ENCODE data around the gene EGFR.

The EGFR gene

DNA sequence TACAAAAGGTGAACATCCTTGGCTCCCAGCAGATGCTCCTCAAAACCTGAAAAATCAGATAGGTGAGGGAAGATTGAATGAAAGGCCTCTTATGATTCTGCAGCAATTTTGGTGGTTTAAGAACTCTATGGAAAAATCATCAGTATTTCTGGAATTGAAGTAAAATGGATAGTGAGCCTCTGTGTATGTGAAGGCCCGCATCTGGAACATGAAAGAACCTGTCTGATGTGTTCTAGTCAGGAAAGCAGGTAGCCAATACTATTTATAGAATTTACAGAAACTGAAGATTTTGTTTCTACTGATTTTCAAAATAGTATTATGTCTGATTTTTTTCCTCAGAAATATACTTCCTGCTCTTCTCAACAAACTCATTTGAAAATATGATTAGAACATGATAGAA is 37.3 kb downstream of the EGFR start:
- no peaks in the 10 kb centered on the region for H4K20me1 ChIP-seq (ENCODE audit: insufficient read depth, low read length)
- H3K4me3 ChIP-seq (ENCODE audit: low read length), result no peak overlapping the region
- no peak overlapping the region for H3K4me2 ChIP-seq (ENCODE audit: low read length)
- H3K36me3 ChIP-seq (replicated peaks; ENCODE audit: low read depth, low read length), result no peaks in the 10 kb centered on the region
- H3K27ac ChIP-seq (ENCODE audit: low read length), result no peak overlapping the region
- H2AFZ ChIP-seq (ENCODE audit: low read depth, low read length), result no peak overlapping the region
- H3K4me1 ChIP-seq (ENCODE audit: low read length), result peaks cover 38% of the 10 kb centered on the region
- H3K27me3 ChIP-seq (ENCODE audit: low read depth, low read length), result peaks cover 9% of the 10 kb centered on the region; the same call in 1 of the 2 replicates
- H3K9me3 ChIP-seq (ENCODE audit: insufficient read depth, low read length), result no peaks in the 10 kb centered on the region
- TF ChIP-seq CTCF (IDR thresholded peaks at IDR 0.05; ENCODE audit: low read depth, low read length), result no peak
- no peak for TF ChIP-seq EZH2phosphoT487 (IDR thresholded peaks at IDR 0.05; ENCODE audit: low read depth)
- no peaks in the 10 kb centered on the region for H3K79me2 ChIP-seq (ENCODE audit: low read length)
- H3K9ac ChIP-seq (ENCODE audit: low read length), result no peak overlapping the region

DNA sequence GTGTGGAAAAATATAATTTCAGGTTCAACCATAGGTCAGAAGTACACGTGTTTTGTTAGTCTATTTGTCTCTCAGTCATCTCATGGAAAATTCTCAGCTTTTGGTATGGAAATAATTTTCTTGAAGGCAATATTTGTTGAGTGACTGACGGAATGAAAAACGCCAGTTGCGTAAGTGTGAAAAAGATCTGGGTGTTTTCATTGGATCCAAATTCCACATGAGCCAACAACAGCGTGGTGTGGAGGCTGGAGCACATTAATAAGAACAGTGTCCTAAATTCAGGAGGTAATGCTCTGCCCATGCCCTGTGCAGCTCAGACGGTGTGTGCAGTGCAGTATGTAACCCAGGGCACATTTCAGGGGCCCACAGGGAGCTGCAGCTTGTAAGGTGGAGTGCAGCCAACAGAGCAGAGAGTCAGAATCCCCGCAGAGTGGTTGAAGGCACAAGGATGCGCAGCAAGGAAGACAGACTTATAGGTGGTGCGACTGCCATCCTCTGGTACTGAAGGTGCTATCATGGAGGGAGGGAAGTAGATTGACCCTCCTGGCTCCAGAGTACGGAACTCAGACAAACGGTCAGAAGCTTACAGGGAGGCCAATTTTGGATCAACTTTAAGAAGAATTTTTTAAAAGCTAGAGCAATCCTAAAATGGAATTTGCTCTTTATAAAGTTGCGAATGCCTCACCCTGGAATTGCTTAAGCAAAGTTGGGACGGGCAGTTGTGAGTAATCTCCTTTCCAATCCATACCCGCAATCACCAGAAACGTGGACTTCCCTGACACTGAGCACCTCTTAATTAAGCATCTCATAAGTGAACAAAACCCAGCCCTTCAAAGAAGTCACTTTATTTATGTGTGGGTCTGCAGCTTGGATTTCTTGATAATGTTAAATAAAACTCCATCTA is 38.0 kb downstream of the EGFR start:
- no peak for TF ChIP-seq CTCF (IDR thresholded peaks at IDR 0.05; ENCODE audit: low read depth, low read length)
- no peak for TF ChIP-seq EZH2phosphoT487 (IDR thresholded peaks at IDR 0.05; ENCODE audit: low read depth)
- Histone ChIP-seq H3K4me3 (ENCODE audit: low read length) (no peak overlapping the region), H3K27ac (ENCODE audit: low read length) (no peak overlapping the region), H3K27me3 (ENCODE audit: low read depth, low read length) (peaks cover 10% of the 10 kb centered on the region; the same call in 1 of the 2 replicates), H2AFZ (ENCODE audit: low read depth, low read length) (no peak overlapping the region), H3K79me2 (ENCODE audit: low read length) (no peaks in the 10 kb centered on the region), H3K4me2 (ENCODE audit: low read length) (no peak overlapping the region), H4K20me1 (ENCODE audit: insufficient read depth, low read length) (no peaks in the 10 kb centered on the region), H3K36me3 (replicated peaks; ENCODE audit: low read depth, low read length) (no peaks in the 10 kb centered on the region), H3K9ac (ENCODE audit: low read length) (no peak overlapping the region), H3K4me1 (ENCODE audit: low read length) (peaks cover 31% of the 10 kb centered on the region), H3K9me3 (ENCODE audit: insufficient read depth, low read length) (no peaks in the 10 kb centered on the region)

GRCh38 chr7:55058314-55058713 is 39.5 kb downstream of the EGFR start:
- Histone ChIP-seq H3K4me1 (ENCODE audit: low read length) (peaks cover 16% of the 10 kb centered on the region), H3K4me3 (ENCODE audit: low read length) (no peak overlapping the region), H2AFZ (ENCODE audit: low read depth, low read length) (no peak overlapping the region), H3K9ac (ENCODE audit: low read length) (no peak overlapping the region), H3K27me3 (ENCODE audit: low read depth, low read length) (peaks cover 8% of the 10 kb centered on the region), H3K9me3 (ENCODE audit: insufficient read depth, low read length) (no peaks in the 10 kb centered on the region), H4K20me1 (ENCODE audit: insufficient read depth, low read length) (no peaks in the 10 kb centered on the region), H3K79me2 (ENCODE audit: low read length) (no peaks in the 10 kb centered on the region), H3K27ac (ENCODE audit: low read length) (no peak overlapping the region), H3K36me3 (replicated peaks; ENCODE audit: low read depth, low read length) (no peaks in the 10 kb centered on the region), H3K4me2 (ENCODE audit: low read length) (no peak overlapping the region)
- TF ChIP-seq CTCF (IDR thresholded peaks at IDR 0.05; ENCODE audit: low read depth, low read length) (no peak), EZH2phosphoT487 (IDR thresholded peaks at IDR 0.05; ENCODE audit: low read depth) (no peak)

- Histone ChIP-seq H3K79me2 (ENCODE audit: low read length) (no peaks in the 10 kb centered on the region), H3K4me1 (ENCODE audit: low read length) (peaks cover 11% of the 10 kb centered on the region), H4K20me1 (ENCODE audit: insufficient read depth, low read length) (no peaks in the 10 kb centered on the region), H3K4me2 (ENCODE audit: low read length) (no peak overlapping the region), H3K27me3 (ENCODE audit: low read depth, low read length) (peaks cover 11% of the 10 kb centered on the region), H3K4me3 (ENCODE audit: low read length) (no peak overlapping the region), H3K9ac (ENCODE audit: low read length) (no peak overlapping the region), H3K27ac (ENCODE audit: low read length) (no peak overlapping the region), H3K36me3 (replicated peaks; ENCODE audit: low read depth, low read length) (no peaks in the 10 kb centered on the region), H3K9me3 (ENCODE audit: insufficient read depth, low read length) (no peaks in the 10 kb centered on the region), H2AFZ (ENCODE audit: low read depth, low read length) (no peak overlapping the region)
- TF ChIP-seq EZH2phosphoT487 (IDR thresholded peaks at IDR 0.05; ENCODE audit: low read depth) (no peak), CTCF (IDR thresholded peaks at IDR 0.05; ENCODE audit: low read depth, low read length) (no peak)
These were observed 40.2 kb downstream of the EGFR start for GRCh38 chr7:55059021-55059420.
